Measurements from ENCODE around the gene DUSP10. TPM values are rescaled to one million over a fixed set of nuclear protein-coding genes. Genes with fewer than 3 reads are reported as not detected.

DUSP10 gene
- total and polyA plus RNA-seq, 3 donors from 2014 or later = 12.3 to 17.4 (median 14.6) TPM

GRCh38 chr1:221783437-221783836, 41.5 kb upstream of the DUSP10 start:
- no peaks in the 10 kb centered on the region for H3K36me3 ChIP-seq (ENCODE audit: low read depth, missing control alignments)

GRCh38 chr1:221782970-221783369, 41.1 kb upstream of the DUSP10 start:
- Histone ChIP-seq H3K9me3 (no peaks in the 10 kb centered on the region), H3K4me1 (no peaks in the 10 kb centered on the region), H3K27me3 (no peaks in the 10 kb centered on the region), H3K36me3 (ENCODE audit: low read depth, missing control alignments) (no peaks in the 10 kb centered on the region), H3K27ac (no peak overlapping the region), H3K4me3 (no peak overlapping the region)
- DNase-seq = no peak
- TF ChIP-seq CTCF (IDR thresholded peaks at IDR 0.05) (no peak), POLR2A (IDR thresholded peaks at IDR 0.05) (no peak)
- intact Hi-C loops (cut with DNase I; ENCODE audit: low total_unique reads) = no loop called here
- WGBS, 2 donors = 88 to 100% methylated on average over 1 of the region's 1 CpG

More at GRCh38 chr1:221783437-221783836, 41.5 kb upstream of the DUSP10 start:
- Histone ChIP-seq H3K4me1 (no peaks in the 10 kb centered on the region), H3K9me3 (no peaks in the 10 kb centered on the region), H3K27me3 (no peaks in the 10 kb centered on the region), H3K27ac (no peak overlapping the region), H3K4me3 (no peak overlapping the region)
- intact Hi-C loops (cut with DNase I; ENCODE audit: low total_unique reads) = no loop called here
- TF ChIP-seq POLR2A (IDR thresholded peaks at IDR 0.05) (no peak), CTCF (IDR thresholded peaks at IDR 0.05) (no peak)
- 81 to 91% methylated on average over 6 of the region's 6 CpGs for WGBS, 2 donors
- DNase-seq = no peak

- Histone ChIP-seq H3K27me3 (no peaks in the 10 kb centered on the region), H3K4me1 (no peaks in the 10 kb centered on the region), H3K36me3 (ENCODE audit: low read depth, missing control alignments) (no peaks in the 10 kb centered on the region), H3K9me3 (no peaks in the 10 kb centered on the region), H3K4me3 (no peak overlapping the region), H3K27ac (no peak overlapping the region)
- intact Hi-C loops (cut with DNase I; ENCODE audit: low total_unique reads) = no loop called here
- TF ChIP-seq CTCF (IDR thresholded peaks at IDR 0.05) (no peak), POLR2A (IDR thresholded peaks at IDR 0.05) (no peak)
- WGBS, 2 donors = 60 to 73% methylated on average over 2 of the region's 2 CpGs
- no peak for DNase-seq
These were observed 40.6 kb upstream of the DUSP10 start for GRCh38 chr1:221782477-221782876.

GRCh38 chr1:221781102-221781755, 39.3 kb upstream of the DUSP10 start:
- Histone ChIP-seq H3K9me3 (no peaks in the 10 kb centered on the region), H3K36me3 (ENCODE audit: low read depth, missing control alignments) (no peaks in the 10 kb centered on the region), H3K4me3 (no peak overlapping the region), H3K27ac (no peak overlapping the region), H3K27me3 (no peaks in the 10 kb centered on the region), H3K4me1 (no peaks in the 10 kb centered on the region)
- intact Hi-C loops (cut with DNase I; ENCODE audit: low total_unique reads) = no loop called here
- WGBS, 2 donors = 81 to 90% methylated on average over 7 of the region's 7 CpGs
- TF ChIP-seq CTCF (IDR thresholded peaks at IDR 0.05) (no peak), POLR2A (IDR thresholded peaks at IDR 0.05) (no peak)
- DNase-seq = no peak

GRCh38 chr1:221780175-221780574, 38.3 kb upstream of the DUSP10 start:
- intact Hi-C loops (cut with DNase I; ENCODE audit: low total_unique reads) = no loop called here
- WGBS, 2 donors = 85 to 89% methylated on average over 4 to 7 of the region's 7 CpGs
- TF ChIP-seq POLR2A (IDR thresholded peaks at IDR 0.05) (no peak), CTCF (IDR thresholded peaks at IDR 0.05) (no peak)

More at GRCh38 chr1:221780175-221780574, 38.3 kb upstream of the DUSP10 start:
- H3K27me3 ChIP-seq = no peaks in the 10 kb centered on the region
- H3K36me3 ChIP-seq (ENCODE audit: low read depth, missing control alignments) = no peaks in the 10 kb centered on the region
- H3K4me3 ChIP-seq = no peak overlapping the region
- no peaks in the 10 kb centered on the region for H3K4me1 ChIP-seq
- H3K9me3 ChIP-seq = no peaks in the 10 kb centered on the region
- DNase-seq = no peak
- no peak overlapping the region for H3K27ac ChIP-seq
